ENCODE results near the gene SIPA1L3.

SIPA1L3 gene

DNA sequence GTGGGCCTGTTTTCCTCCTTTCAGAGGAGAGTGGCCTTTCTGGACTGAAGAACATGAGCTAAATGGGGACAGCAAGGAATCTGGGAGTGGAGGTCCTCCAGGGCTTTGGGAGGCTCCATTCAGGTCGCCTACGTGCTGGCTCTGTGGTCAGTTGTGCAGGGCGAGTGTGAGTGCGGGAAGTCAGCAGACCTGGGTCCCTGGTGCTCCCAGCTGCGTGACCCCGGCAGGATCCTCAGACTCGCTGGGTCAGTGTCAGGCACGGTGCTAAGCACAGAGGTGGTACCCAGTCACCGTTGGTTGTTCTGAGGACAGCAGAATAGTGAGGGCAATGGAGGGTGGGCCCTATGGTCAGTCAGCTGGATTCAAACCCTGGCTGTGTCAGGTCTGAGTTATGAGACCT, 85.8 kb downstream of the SIPA1L3 start:
- no peaks in the 10 kb centered on the region for H3K36me3 ChIP-seq (ENCODE audit: insufficient read depth, insufficient read length, low read length)
- H3K9me3 ChIP-seq (ENCODE audit: insufficient read depth, low read length): peaks cover 8% of the 10 kb centered on the region; the same call in 1 of the 2 replicates
- H3K4me3 ChIP-seq (ENCODE audit: insufficient read length, low read depth): no peak overlapping the region
- DNase-seq (ENCODE audit: low read depth, low spot score): no peak
- H3K4me1 ChIP-seq (ENCODE audit: insufficient read depth, insufficient read length): peaks cover 12% of the 10 kb centered on the region
- no peak overlapping the region for H3K9ac ChIP-seq (ENCODE audit: insufficient read length, low read depth)
- no peaks in the 10 kb centered on the region for H3K27me3 ChIP-seq (ENCODE audit: insufficient read depth, insufficient read length)
- TF ChIP-seq ZNF274 (IDR thresholded peaks at IDR 0.05; ENCODE audit: low read depth, low read length): no peak
- no peak for TF ChIP-seq YY1 (IDR thresholded peaks at IDR 0.05; ENCODE audit: insufficient read depth, insufficient read length)
- TF ChIP-seq SUZ12 (IDR thresholded peaks at IDR 0.05; ENCODE audit: extremely low read depth, insufficient read depth, insufficient read length): no peak

DNA sequence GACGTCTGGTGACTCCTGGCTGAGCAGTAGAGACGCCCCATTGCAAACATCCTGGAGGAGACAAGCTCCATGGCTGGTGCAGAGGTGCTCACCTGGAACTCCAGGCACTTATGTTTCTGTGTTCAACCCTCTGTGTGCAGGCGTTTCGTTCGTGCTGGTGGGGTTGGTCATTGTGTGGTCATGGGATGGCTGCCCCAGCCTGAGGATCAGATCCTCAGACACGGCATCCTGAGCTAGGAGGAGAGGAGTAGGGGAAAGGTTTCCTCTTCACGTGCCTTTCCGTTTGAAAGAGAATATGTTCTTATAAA, 87.8 kb downstream of the SIPA1L3 start:
- TF ChIP-seq ZNF274 (IDR thresholded peaks at IDR 0.05; ENCODE audit: low read depth, low read length) (no peak), YY1 (IDR thresholded peaks at IDR 0.05; ENCODE audit: insufficient read depth, insufficient read length) (no peak), SUZ12 (IDR thresholded peaks at IDR 0.05; ENCODE audit: extremely low read depth, insufficient read depth, insufficient read length) (no peak)
- H3K27me3 ChIP-seq (ENCODE audit: insufficient read depth, insufficient read length): no peaks in the 10 kb centered on the region
- H3K4me3 ChIP-seq (ENCODE audit: insufficient read length, low read depth): no peak overlapping the region
- no peak for DNase-seq (ENCODE audit: low read depth, low spot score)
- no peaks in the 10 kb centered on the region for H3K36me3 ChIP-seq (ENCODE audit: insufficient read depth, insufficient read length, low read length)
- no peak overlapping the region for H3K9ac ChIP-seq (ENCODE audit: insufficient read length, low read depth)
- H3K9me3 ChIP-seq (ENCODE audit: insufficient read depth, low read length): peaks cover 8% of the 10 kb centered on the region; the same call in 1 of the 2 replicates
- peaks cover 12% of the 10 kb centered on the region for H3K4me1 ChIP-seq (ENCODE audit: insufficient read depth, insufficient read length)

DNA sequence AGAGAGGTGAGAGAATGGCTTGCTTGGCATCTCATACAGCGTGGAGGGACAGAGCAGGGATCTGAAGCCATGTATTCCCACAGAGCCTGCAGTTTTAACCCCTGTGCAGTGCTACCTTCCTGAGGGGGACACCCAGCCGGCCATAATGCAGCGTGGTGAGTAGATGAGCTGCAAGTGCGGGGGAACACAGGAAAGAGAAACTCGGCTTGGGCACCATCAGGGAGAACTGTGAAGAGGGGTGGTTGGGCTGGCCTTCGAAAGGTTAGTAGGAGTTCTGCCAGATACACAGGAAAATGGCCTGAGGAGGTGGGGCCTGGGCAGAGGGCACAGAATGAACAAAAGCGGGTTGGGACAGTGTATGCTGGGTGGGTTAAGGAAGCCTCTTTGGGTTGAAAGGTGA, 88.3 kb downstream of the SIPA1L3 start:
- TF ChIP-seq ZNF274 (IDR thresholded peaks at IDR 0.05; ENCODE audit: low read depth, low read length) (no peak), SUZ12 (IDR thresholded peaks at IDR 0.05; ENCODE audit: extremely low read depth, insufficient read depth, insufficient read length) (no peak), YY1 (IDR thresholded peaks at IDR 0.05; ENCODE audit: insufficient read depth, insufficient read length) (no peak)

DNA sequence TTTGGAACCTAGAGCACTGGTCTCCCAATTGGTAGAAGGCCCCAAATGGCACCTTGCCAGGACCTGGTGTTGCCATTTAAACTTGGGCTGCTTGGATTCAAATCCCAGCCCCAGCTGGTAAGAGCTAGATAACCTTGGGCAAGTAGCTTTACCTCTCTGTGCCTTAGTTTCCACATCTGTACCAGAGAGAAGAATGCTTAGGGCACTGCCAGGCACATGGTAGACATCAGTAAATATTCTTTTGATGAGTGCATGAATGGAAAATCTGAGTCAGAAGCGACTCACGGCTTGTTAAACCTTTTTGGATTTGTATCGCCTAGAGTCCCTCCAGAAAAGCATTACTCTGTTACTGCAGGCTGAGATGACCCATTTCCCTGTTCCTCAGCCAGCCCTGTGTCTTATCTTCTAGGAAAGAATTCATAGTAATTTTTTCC, 90.9 kb downstream of the SIPA1L3 start:
- TF ChIP-seq YY1 (IDR thresholded peaks at IDR 0.05; ENCODE audit: insufficient read depth, insufficient read length): no peak
- TF ChIP-seq ZNF274 (IDR thresholded peaks at IDR 0.05; ENCODE audit: low read depth, low read length): no peak
- no peak for TF ChIP-seq SUZ12 (IDR thresholded peaks at IDR 0.05; ENCODE audit: extremely low read depth, insufficient read depth, insufficient read length)
- H3K27me3 ChIP-seq (ENCODE audit: insufficient read depth, insufficient read length): no peaks in the 10 kb centered on the region
- H3K4me1 ChIP-seq (ENCODE audit: insufficient read depth, insufficient read length): no peaks in the 10 kb centered on the region
- H3K4me3 ChIP-seq (ENCODE audit: insufficient read length, low read depth): no peak overlapping the region
- peaks cover 8% of the 10 kb centered on the region; the same call in 1 of the 2 replicates for H3K9me3 ChIP-seq (ENCODE audit: insufficient read depth, low read length)
- H3K9ac ChIP-seq (ENCODE audit: insufficient read length, low read depth): no peak overlapping the region
- no peaks in the 10 kb centered on the region for H3K36me3 ChIP-seq (ENCODE audit: insufficient read depth, insufficient read length, low read length)
- DNase-seq (ENCODE audit: low read depth, low spot score): no peak

More for the DNA sequence above, 88.3 kb downstream of the SIPA1L3 start:
- no peaks in the 10 kb centered on the region for H3K36me3 ChIP-seq (ENCODE audit: insufficient read depth, insufficient read length, low read length)
- DNase-seq (ENCODE audit: low read depth, low spot score): no peak
- peaks cover 11% of the 10 kb centered on the region for H3K4me1 ChIP-seq (ENCODE audit: insufficient read depth, insufficient read length)
- H3K27me3 ChIP-seq (ENCODE audit: insufficient read depth, insufficient read length): no peaks in the 10 kb centered on the region
- no peak overlapping the region for H3K9ac ChIP-seq (ENCODE audit: insufficient read length, low read depth)
- no peak overlapping the region for H3K4me3 ChIP-seq (ENCODE audit: insufficient read length, low read depth)
- H3K9me3 ChIP-seq (ENCODE audit: insufficient read depth, low read length): peaks cover 8% of the 10 kb centered on the region; the same call in 1 of the 2 replicates

DNA sequence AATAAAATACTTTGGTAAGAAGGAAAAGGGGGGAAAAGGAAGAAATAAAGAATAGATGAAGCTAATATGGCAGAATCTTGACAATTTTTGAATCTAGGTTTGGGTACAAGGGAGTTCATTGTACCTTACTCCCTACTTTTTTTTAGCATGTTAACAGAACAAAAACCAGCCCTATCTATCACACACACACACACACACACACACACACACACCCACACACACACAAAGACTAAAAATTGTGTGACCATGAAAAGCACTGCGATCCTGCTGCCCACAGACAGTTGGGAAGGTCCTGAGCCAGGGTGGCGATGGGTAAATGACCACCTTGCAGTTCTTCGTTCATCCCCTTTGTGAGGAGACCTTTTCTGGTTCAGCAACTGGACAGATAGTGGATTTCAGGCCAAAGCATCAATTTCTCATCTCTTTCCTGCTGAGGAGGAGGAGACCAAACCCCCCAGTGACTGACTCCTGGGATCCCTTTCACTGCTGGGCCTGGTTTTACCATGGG, 91.8 kb downstream of the SIPA1L3 start:
- H3K4me1 ChIP-seq (ENCODE audit: insufficient read depth, insufficient read length): no peaks in the 10 kb centered on the region
- DNase-seq (ENCODE audit: low read depth, low spot score): no peak
- no peaks in the 10 kb centered on the region for H3K36me3 ChIP-seq (ENCODE audit: insufficient read depth, insufficient read length, low read length)
- H3K4me3 ChIP-seq (ENCODE audit: insufficient read length, low read depth): no peak overlapping the region
- H3K27me3 ChIP-seq (ENCODE audit: insufficient read depth, insufficient read length): no peaks in the 10 kb centered on the region
- peaks cover 8% of the 10 kb centered on the region; the same call in 1 of the 2 replicates for H3K9me3 ChIP-seq (ENCODE audit: insufficient read depth, low read length)
- no peak overlapping the region for H3K9ac ChIP-seq (ENCODE audit: insufficient read length, low read depth)
- TF ChIP-seq YY1 (IDR thresholded peaks at IDR 0.05; ENCODE audit: insufficient read depth, insufficient read length): no peak
- TF ChIP-seq SUZ12 (IDR thresholded peaks at IDR 0.05; ENCODE audit: extremely low read depth, insufficient read depth, insufficient read length): no peak
- no peak for TF ChIP-seq ZNF274 (IDR thresholded peaks at IDR 0.05; ENCODE audit: low read depth, low read length)

DNA sequence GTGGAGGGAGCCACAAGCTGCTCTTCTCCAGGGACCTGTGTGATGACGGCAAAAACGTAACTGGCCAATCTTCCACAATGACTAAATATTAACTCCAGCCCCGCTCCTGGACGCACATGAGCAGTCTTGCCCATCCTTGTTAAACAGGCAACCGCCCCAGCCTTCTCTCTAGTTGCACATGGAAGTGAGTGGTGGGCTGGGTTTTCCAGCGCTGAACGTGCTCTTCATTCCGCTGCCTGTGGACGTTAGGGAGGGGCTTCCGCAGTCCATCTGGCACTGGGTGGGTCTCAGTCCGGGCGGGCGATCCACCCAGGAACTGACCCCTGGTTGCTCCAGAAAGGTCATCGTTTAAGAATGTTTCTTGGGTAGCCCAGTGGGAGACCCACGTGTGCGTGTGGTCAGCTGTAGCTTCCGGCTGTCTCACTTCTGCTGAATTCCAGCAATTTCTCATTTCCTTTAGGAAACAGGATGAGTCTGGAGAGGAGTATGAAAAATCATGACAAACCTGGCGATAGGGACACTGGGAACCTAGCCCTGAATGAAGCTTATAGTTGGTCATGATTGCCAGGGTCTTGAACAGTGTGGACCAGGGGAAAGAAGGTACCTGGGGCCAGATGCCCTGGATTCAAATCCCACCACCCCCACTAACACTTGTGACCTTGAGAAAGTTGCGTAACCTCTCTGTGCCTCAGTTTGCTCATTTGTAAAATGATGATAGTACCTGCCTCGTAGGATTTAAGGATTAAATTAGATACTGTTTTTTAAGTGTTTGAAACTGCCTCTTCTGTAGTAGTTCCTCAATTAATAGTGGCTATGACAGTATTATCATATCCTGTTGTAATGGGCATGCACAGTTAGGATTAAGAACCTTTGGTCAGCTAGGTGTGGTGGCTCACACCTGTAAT, 92.6 kb downstream of the SIPA1L3 start:
- no peaks in the 10 kb centered on the region for H3K36me3 ChIP-seq (ENCODE audit: insufficient read depth, insufficient read length, low read length)
- no peaks in the 10 kb centered on the region for H3K27me3 ChIP-seq (ENCODE audit: insufficient read depth, insufficient read length)
- no peak for TF ChIP-seq ZNF274 (IDR thresholded peaks at IDR 0.05; ENCODE audit: low read depth, low read length)
- H3K4me1 ChIP-seq (ENCODE audit: insufficient read depth, insufficient read length): no peaks in the 10 kb centered on the region
- no peak overlapping the region for H3K4me3 ChIP-seq (ENCODE audit: insufficient read length, low read depth)
- H3K9me3 ChIP-seq (ENCODE audit: insufficient read depth, low read length): peaks cover 6% of the 10 kb centered on the region; the same call in 1 of the 2 replicates
- H3K9ac ChIP-seq (ENCODE audit: insufficient read length, low read depth): no peak overlapping the region
- DNase-seq (ENCODE audit: low read depth, low spot score): no peak

DNA sequence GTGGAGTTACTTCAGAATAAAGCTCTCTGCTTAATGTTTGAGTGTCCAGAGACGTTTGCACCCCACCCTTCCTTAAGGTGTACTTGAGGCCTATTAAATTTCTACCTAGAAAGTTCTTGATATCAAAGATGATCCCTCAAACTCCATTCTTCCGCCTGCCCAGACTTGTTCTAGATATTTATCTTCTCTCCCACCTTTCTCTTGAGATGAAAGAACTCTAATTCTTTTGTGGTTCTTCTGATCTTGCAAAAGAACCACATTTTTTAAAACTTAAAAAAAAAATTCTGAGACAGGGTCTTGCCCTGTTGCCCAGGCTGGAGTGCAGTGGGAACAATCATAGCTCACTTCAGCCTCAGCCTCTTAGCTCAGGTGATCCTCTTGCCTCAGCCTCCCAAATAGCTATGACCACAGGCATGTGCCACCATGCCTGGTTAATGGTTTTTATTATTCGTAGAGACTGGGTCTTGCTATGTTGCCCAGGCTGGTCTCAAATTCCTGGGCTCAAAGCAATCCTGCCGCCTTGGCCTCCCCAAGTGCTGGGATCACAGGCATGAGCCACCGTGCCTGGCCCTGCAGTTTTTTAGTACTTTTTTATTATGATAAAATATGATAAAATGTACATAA, 94.3 kb downstream of the SIPA1L3 start:
- TF ChIP-seq SUZ12 (IDR thresholded peaks at IDR 0.05; ENCODE audit: extremely low read depth, insufficient read depth, insufficient read length) (no peak), ZNF274 (IDR thresholded peaks at IDR 0.05; ENCODE audit: low read depth, low read length) (no peak), YY1 (IDR thresholded peaks at IDR 0.05; ENCODE audit: insufficient read depth, insufficient read length) (no peak)
- Histone ChIP-seq H3K36me3 (ENCODE audit: insufficient read depth, insufficient read length, low read length) (no peaks in the 10 kb centered on the region), H3K27me3 (ENCODE audit: insufficient read depth, insufficient read length) (no peaks in the 10 kb centered on the region), H3K4me1 (ENCODE audit: insufficient read depth, insufficient read length) (peaks cover 7% of the 10 kb centered on the region), H3K9me3 (ENCODE audit: insufficient read depth, low read length) (no peaks in the 10 kb centered on the region), H3K4me3 (ENCODE audit: insufficient read length, low read depth) (no peak overlapping the region), H3K9ac (ENCODE audit: insufficient read length, low read depth) (no peak overlapping the region)
- no peak for DNase-seq (ENCODE audit: low read depth, low spot score)
